Smooth muscle cell of the umbilical artery (primary cell): ENCODE measurements around the gene ZNF205. TPM values are rescaled to one million over a fixed set of nuclear protein-coding genes. Genes with fewer than 3 reads are reported as not detected.

ENCODE experiments used
- total RNA-seq: library from RNA; depleted of rRNA; stranded (reverse); fragments of >200 nt; gene quantifications from 2 replicates; pipeline ENCODE4 v1.2.3, GENCODE V29; 2014

Gene ZNF205
- 12.2 and 14.9 TPM in 2 replicates for total RNA-seq

DNA sequence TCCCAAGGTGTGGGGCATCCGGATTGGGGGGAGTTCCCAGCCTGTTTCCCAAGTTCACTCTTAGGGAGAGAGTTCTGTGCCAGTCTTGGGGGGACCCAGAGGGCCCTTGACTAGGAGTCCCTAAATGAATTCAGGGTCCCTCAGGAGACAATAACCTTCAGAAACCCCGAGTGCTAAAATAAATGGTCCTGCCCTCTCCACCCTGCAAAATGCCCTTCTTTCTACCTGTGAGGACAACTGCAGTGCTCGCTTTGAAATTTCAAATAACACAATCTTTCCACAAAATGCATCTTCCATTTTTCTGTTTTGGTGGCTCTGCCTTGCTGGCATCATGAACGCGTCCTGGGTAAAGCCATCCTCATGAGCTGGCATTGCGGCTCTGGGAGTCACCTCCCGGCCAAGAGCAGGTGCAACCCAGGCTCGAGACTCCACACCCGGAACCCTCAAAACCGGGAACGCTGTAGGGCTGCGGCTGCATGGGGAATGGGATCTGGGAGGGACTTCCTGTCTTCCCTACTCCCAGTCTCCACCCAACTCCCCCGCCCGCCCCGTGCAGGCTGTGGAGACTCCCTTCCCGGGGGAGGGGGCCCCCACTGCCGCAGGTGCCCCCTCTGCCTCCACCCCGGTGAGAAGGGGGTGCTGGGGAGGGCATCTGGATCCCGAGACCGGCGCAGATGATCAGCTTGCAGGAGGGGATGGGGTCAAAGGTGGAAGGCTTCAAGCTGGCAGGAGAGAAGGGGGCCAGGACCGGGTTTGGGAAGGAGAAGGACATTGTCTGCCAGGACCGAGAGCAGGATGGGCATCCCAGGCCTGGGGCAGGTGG is at the start of gene ZNF205:
Gene ZNF205 (plus strand): TSS at position 529 of the 823 bp plus-strand sequence. CDS start 845 bp downstream, outside the sequence.

GRCh38 chr16:3065069-3065741 is 47.2 kb upstream of the ZNF205 start, which contains the start of gene IL32:
IL32 (plus strand) TSS chr16:3065640; CDS start chr16:3065812, 172 bp downstream.

GRCh38 chr16:3098459-3099394 is 13.7 kb upstream of the ZNF205 start, which contains the start of gene ZSCAN10:
ZSCAN10 (minus strand) TSS chr16:3099294; CDS start chr16:3092937, 6,357 bp downstream.

GRCh38 chr16:3134338-3135125 is 22.1 kb downstream of the ZNF205 start, which contains the start of gene ZNF213:
ZNF213 (plus strand) TSS chr16:3135029; CDS start chr16:3137281, 2,252 bp downstream.

Other genes with a start within 250 kb of the ZNF205 start
- 37.6 and 59.4 TPM in 2 replicates for gene FLYWCH2, start 229.4 kb upstream of the ZNF205 start, total RNA-seq
- 44.8 and 58.7 TPM in 2 replicates for gene FLYWCH1, start 200.7 kb upstream of the ZNF205 start, total RNA-seq
- gene KREMEN2, start 148.3 kb upstream of the ZNF205 start, total RNA-seq: not detected in 2 replicates
- gene PAQR4, start 143.2 kb upstream of the ZNF205 start, total RNA-seq: 0.89 and 4.6 TPM in 2 replicates
- gene PKMYT1, start 132.1 kb upstream of the ZNF205 start, total RNA-seq: 0.59 and 4.2 TPM in 2 replicates
- not detected in 2 replicates for gene CLDN9, start 99.7 kb upstream of the ZNF205 start, total RNA-seq
- 0.30 TPM in 1 of 2 replicates, not detected in the other for gene CLDN6, start 94.4 kb upstream of the ZNF205 start, total RNA-seq
- 267 and 333 TPM in 2 replicates for gene TNFRSF12A, start 92.2 kb upstream of the ZNF205 start, total RNA-seq
- 7.8 and 11.3 TPM in 2 replicates for gene HCFC1R1, start 88.6 kb upstream of the ZNF205 start, total RNA-seq
- gene THOC6, start 88.6 kb upstream of the ZNF205 start, total RNA-seq: 13.2 and 15.4 TPM in 2 replicates
- gene BICDL2, start 75.6 kb upstream of the ZNF205 start, total RNA-seq: 0.28 and 0.59 TPM in 2 replicates
- gene MMP25, start 66.0 kb upstream of the ZNF205 start, total RNA-seq: not detected in 2 replicates
- 12.5 and 23.7 TPM in 2 replicates for gene IL32, start 46.9 kb upstream of the ZNF205 start, total RNA-seq
- not detected in 2 replicates for gene ZSCAN10, start 13.3 kb upstream of the ZNF205 start, total RNA-seq
- 8.0 and 14.0 TPM in 2 replicates for gene ZNF213, start 22.4 kb downstream of the ZNF205 start, total RNA-seq
- not detected in 2 replicates for gene OR1F1, start 75.6 kb downstream of the ZNF205 start, total RNA-seq
- 8.0 and 10.1 TPM in 2 replicates for gene ZNF200, start 122.6 kb downstream of the ZNF205 start, total RNA-seq
- gene MEFV, start 144.0 kb downstream of the ZNF205 start, total RNA-seq: 0.14 TPM in 1 of 2 replicates, not detected in the other
- 44.5 and 45.7 TPM in 2 replicates for gene ZNF263, start 170.9 kb downstream of the ZNF205 start, total RNA-seq
- 4.0 and 5.3 TPM in 2 replicates for gene TIGD7, start 192.8 kb downstream of the ZNF205 start, total RNA-seq
- 14.0 and 19.3 TPM in 2 replicates for gene ZNF75A, start 192.9 kb downstream of the ZNF205 start, total RNA-seq
- gene OR2C1, start 243.3 kb downstream of the ZNF205 start, total RNA-seq: under 0.01 and 0.14 TPM in 2 replicates